ENCODE measurements around the gene PRKCB.
"Not testable (repeated sequence)": the region's sequence is repeated elsewhere in the genome, so short reads cannot be mapped to it uniquely, and the experiment has no call there.

PRKCB gene

GRCh38 chr16:24152048-24152447, 316.3 kb downstream of the PRKCB start:
- in situ Hi-C loops (cut with MboI; ENCODE audit: low sequenced_read_pairs), result not testable (repeated sequence)

- in situ Hi-C loops (cut with MboI; ENCODE audit: low sequenced_read_pairs), result no loop called here
Observed at GRCh38 chr16:24152826-24153225, 317.0 kb downstream of the PRKCB start.

- in situ Hi-C loops (cut with MboI; ENCODE audit: low sequenced_read_pairs), result no loop called here
Observed at GRCh38 chr16:24156777-24157176, 321.0 kb downstream of the PRKCB start.

- in situ Hi-C loops (cut with MboI; ENCODE audit: low sequenced_read_pairs), result no loop called here
Observed at GRCh38 chr16:24163935-24164334, 328.2 kb downstream of the PRKCB start.

- in situ Hi-C loops (cut with MboI; ENCODE audit: low sequenced_read_pairs), result no loop called here
Observed at GRCh38 chr16:24164416-24164815, 328.6 kb downstream of the PRKCB start.

GRCh38 chr16:24165273-24165672, 329.5 kb downstream of the PRKCB start:
- in situ Hi-C loops (cut with MboI; ENCODE audit: low sequenced_read_pairs), result no loop called here

- in situ Hi-C loops (cut with MboI; ENCODE audit: low sequenced_read_pairs), result no loop called here
Observed at GRCh38 chr16:24166661-24167528, 331.1 kb downstream of the PRKCB start.

GRCh38 chr16:24168856-24169255, 333.1 kb downstream of the PRKCB start:
- in situ Hi-C loops (cut with MboI; ENCODE audit: low sequenced_read_pairs), result no loop called here

GRCh38 chr16:24170407-24170806, 334.6 kb downstream of the PRKCB start:
- in situ Hi-C loops (cut with MboI; ENCODE audit: low sequenced_read_pairs), result no loop called here

- in situ Hi-C loops (cut with MboI; ENCODE audit: low sequenced_read_pairs), result no loop called here
Observed at GRCh38 chr16:24174504-24174903, 338.7 kb downstream of the PRKCB start.

- in situ Hi-C loops (cut with MboI; ENCODE audit: low sequenced_read_pairs), result no loop called here
Observed at GRCh38 chr16:24174957-24175356, 339.2 kb downstream of the PRKCB start.

GRCh38 chr16:24178496-24178895, 342.7 kb downstream of the PRKCB start:
- in situ Hi-C loops (cut with MboI; ENCODE audit: low sequenced_read_pairs), result no loop called here

GRCh38 chr16:24180451-24180850, 344.7 kb downstream of the PRKCB start:
- in situ Hi-C loops (cut with MboI; ENCODE audit: low sequenced_read_pairs), result no loop called here

- in situ Hi-C loops (cut with MboI; ENCODE audit: low sequenced_read_pairs), result no loop called here
Observed at GRCh38 chr16:24188021-24188542, 352.3 kb downstream of the PRKCB start.

- in situ Hi-C loops (cut with MboI; ENCODE audit: low sequenced_read_pairs), result no loop called here
Observed at GRCh38 chr16:24188751-24189318, 353.1 kb downstream of the PRKCB start.

GRCh38 chr16:24189941-24190340, 354.2 kb downstream of the PRKCB start:
- in situ Hi-C loops (cut with MboI; ENCODE audit: low sequenced_read_pairs), result no loop called here

GRCh38 chr16:24191876-24192402, 356.2 kb downstream of the PRKCB start:
- in situ Hi-C loops (cut with MboI; ENCODE audit: low sequenced_read_pairs), result no loop called here

GRCh38 chr16:24195221-24195620, 359.4 kb downstream of the PRKCB start:
- in situ Hi-C loops (cut with MboI; ENCODE audit: low sequenced_read_pairs), result no loop called here

- in situ Hi-C loops (cut with MboI; ENCODE audit: low sequenced_read_pairs), result no loop called here
Observed at GRCh38 chr16:24198807-24199533, 363.2 kb downstream of the PRKCB start.

GRCh38 chr16:24203675-24204074, 367.9 kb downstream of the PRKCB start:
- in situ Hi-C loops (cut with MboI; ENCODE audit: low sequenced_read_pairs), result no loop called here

- in situ Hi-C loops (cut with MboI; ENCODE audit: low sequenced_read_pairs), result no loop called here
Observed at GRCh38 chr16:24204150-24204665, 368.4 kb downstream of the PRKCB start.

Measured in hTERT RPE-1 (cell line).